A673 (cell line): ENCODE measurements around the gene LCMT2.

Source experiments
- EZH2 ChIP-seq: fragments of 200-600 bp; sonication (generic); IDR thresholded peaks from 2 replicates; pipeline ENCODE4 v1.6.1; 2017; ENCODE audit warnings: borderline replicate concordance, low read depth, mild to moderate bottlenecking, mixed read lengths, antibody characterized with exemption, low read length; ENCODE audit not compliant: poor library complexity, severe bottlenecking
- TF ChIP-seq, protein P1 (sequence below): fragments of 300-800, 200-600 bp; sonication (generic); conservative IDR thresholded peaks from 2 replicates; pipeline ENCODE4 v1.5.1; 2017; ENCODE audit warnings: low read depth, mild to moderate bottlenecking, antibody characterized with exemption, low read length, moderate library complexity, mixed read lengths

DNA sequence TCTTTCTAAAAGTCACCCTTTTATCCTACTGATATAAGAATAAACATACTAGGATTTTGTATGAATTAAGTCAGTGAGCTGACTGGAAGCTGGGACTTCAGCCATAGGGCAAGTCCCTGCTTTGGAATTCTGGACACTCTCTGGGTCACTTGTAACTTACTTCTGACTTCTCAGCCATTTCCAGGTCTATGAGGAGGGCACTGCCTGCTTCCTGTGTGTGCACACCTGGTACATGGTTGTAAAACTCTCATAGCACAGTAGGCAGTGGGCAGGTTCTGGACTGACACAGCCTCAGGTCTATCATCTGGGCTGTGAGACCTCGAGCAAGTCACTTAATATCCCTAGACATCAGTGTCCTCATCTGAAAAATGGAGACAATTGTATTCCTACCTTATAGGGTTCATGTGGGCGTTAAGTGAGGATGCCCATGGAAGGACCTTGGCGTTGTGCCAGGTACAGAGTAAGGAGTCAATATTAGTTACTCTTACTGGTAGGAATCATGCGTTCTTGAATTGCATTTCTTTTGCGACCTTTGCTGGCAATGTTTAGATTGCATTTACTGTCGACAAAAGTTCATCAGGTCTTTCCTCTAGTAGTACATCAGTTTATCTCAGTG, 36.2 kb downstream of the LCMT2 start:
- TF ChIP-seq, protein P1, sequence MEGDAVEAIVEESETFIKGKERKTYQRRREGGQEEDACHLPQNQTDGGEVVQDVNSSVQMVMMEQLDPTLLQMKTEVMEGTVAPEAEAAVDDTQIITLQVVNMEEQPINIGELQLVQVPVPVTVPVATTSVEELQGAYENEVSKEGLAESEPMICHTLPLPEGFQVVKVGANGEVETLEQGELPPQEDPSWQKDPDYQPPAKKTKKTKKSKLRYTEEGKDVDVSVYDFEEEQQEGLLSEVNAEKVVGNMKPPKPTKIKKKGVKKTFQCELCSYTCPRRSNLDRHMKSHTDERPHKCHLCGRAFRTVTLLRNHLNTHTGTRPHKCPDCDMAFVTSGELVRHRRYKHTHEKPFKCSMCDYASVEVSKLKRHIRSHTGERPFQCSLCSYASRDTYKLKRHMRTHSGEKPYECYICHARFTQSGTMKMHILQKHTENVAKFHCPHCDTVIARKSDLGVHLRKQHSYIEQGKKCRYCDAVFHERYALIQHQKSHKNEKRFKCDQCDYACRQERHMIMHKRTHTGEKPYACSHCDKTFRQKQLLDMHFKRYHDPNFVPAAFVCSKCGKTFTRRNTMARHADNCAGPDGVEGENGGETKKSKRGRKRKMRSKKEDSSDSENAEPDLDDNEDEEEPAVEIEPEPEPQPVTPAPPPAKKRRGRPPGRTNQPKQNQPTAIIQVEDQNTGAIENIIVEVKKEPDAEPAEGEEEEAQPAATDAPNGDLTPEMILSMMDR = no peak
- TF ChIP-seq EZH2 = no peak
